ENCODE measurements around the gene FGF14.

DNA sequence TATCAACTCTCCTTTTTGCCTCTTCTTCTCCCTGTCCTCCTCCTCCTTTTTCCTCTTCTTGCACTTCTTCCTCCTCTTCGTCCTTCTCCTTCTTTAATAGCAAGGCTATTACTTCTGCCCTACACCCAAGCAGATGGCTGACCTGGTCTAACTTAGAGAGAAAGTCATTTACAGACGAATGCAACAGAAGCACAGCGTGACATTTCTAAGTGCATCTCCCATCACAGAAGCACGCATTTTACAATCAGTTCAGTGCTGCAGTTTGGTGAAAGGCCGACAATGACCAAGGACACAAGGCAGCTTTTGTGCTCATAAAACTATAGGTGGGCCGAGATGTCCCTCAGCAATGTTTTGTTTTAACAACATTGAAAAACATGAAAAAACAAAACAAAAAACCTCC, 231.5 kb downstream of the FGF14 start:
- TF ChIP-seq, protein P1, sequence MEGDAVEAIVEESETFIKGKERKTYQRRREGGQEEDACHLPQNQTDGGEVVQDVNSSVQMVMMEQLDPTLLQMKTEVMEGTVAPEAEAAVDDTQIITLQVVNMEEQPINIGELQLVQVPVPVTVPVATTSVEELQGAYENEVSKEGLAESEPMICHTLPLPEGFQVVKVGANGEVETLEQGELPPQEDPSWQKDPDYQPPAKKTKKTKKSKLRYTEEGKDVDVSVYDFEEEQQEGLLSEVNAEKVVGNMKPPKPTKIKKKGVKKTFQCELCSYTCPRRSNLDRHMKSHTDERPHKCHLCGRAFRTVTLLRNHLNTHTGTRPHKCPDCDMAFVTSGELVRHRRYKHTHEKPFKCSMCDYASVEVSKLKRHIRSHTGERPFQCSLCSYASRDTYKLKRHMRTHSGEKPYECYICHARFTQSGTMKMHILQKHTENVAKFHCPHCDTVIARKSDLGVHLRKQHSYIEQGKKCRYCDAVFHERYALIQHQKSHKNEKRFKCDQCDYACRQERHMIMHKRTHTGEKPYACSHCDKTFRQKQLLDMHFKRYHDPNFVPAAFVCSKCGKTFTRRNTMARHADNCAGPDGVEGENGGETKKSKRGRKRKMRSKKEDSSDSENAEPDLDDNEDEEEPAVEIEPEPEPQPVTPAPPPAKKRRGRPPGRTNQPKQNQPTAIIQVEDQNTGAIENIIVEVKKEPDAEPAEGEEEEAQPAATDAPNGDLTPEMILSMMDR (IDR thresholded peaks at IDR 0.05; ENCODE audit: insufficient read depth, low read length, poor library complexity, severe bottlenecking): no peak
- no peak for TF ChIP-seq EZH2phosphoT487 (conservative IDR thresholded peaks at IDR 0.05; ENCODE audit: low read length)
